ENCODE data around the gene AGAP1. TPM values are rescaled to one million over a fixed set of nuclear protein-coding genes. Genes with fewer than 3 reads are reported as not detected.

The AGAP1 gene
- total RNA-seq, 1 donor from 2014 or later: 17.5 TPM

DNA sequence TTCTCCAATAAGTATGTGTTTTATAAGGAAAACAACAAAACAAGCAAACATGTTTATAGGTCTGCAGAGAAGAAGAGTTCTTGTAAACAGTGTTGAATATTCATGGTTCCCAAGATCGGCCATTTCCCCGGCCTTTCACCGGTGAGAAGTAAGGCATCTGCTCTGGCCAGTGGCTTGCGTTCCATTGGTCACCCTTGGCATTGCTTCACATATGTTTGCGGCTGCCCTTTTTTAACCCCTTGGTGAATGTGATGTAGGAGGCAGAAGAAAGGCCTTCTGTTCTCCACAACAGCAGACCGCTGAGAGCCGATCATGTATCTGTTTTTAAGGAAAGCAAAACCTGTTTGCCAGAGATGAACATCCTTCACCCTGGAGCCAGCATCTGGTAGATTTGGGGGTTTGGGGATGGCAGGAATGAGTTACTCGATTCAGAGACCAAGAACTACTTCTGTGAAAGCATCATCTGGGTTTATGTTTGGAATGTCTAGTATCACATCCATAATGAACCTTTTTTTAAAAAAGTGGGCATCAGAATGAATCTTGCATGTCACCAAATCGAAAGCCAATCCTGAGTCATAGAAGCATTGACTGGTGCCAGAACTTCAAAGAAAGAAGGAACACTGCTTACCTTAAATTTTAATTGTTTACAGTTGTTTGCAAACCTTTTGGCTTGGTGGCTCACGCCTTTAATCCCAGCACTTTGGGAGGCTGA is 112.3 kb downstream of the AGAP1 start:
- no peak for DNase-seq (ENCODE audit: low read depth)
- no peak overlapping the region for H3K4me3 ChIP-seq (ENCODE audit: low read depth, low read length)
- TF ChIP-seq, protein P1, sequence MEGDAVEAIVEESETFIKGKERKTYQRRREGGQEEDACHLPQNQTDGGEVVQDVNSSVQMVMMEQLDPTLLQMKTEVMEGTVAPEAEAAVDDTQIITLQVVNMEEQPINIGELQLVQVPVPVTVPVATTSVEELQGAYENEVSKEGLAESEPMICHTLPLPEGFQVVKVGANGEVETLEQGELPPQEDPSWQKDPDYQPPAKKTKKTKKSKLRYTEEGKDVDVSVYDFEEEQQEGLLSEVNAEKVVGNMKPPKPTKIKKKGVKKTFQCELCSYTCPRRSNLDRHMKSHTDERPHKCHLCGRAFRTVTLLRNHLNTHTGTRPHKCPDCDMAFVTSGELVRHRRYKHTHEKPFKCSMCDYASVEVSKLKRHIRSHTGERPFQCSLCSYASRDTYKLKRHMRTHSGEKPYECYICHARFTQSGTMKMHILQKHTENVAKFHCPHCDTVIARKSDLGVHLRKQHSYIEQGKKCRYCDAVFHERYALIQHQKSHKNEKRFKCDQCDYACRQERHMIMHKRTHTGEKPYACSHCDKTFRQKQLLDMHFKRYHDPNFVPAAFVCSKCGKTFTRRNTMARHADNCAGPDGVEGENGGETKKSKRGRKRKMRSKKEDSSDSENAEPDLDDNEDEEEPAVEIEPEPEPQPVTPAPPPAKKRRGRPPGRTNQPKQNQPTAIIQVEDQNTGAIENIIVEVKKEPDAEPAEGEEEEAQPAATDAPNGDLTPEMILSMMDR (conservative IDR thresholded peaks at IDR 0.05; ENCODE audit: low read depth, low read length): no peak

DNA sequence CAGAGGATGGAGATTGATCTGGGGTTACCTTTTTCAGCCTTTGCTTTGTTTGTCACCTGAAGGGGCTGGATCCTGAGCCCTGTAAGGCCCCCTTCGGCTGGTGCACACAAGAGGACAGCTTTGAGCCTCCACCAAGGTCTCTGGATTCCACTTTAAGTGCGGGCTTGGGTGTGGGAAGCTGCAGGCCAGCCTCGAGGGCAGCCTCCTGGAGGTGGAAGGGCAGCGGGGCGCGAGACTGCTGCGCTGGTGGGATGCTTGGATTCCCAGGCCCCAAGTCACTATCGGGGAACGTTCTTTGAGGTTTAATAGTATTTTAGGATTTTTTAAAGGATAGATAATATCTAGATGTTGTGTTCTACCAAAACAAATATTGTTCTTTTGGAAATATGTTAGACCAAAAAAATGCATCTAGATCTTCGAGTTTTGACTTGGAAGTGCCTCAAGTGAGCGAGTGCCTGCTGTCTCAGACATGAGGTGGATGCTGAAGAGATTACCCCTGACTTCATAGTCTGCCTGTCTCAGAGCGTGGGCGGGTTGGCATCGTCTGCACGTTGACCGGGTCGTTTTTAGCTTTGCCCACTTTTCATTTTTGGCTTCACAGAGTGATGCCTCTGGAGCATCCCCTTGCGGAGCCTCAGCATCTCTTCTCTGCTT is 113.8 kb downstream of the AGAP1 start:
- DNase-seq (ENCODE audit: low read depth): no peak
- H3K4me3 ChIP-seq (ENCODE audit: low read depth, low read length): no peak overlapping the region
- TF ChIP-seq, protein P1 (conservative IDR thresholded peaks at IDR 0.05; ENCODE audit: low read depth, low read length): no peak

DNA sequence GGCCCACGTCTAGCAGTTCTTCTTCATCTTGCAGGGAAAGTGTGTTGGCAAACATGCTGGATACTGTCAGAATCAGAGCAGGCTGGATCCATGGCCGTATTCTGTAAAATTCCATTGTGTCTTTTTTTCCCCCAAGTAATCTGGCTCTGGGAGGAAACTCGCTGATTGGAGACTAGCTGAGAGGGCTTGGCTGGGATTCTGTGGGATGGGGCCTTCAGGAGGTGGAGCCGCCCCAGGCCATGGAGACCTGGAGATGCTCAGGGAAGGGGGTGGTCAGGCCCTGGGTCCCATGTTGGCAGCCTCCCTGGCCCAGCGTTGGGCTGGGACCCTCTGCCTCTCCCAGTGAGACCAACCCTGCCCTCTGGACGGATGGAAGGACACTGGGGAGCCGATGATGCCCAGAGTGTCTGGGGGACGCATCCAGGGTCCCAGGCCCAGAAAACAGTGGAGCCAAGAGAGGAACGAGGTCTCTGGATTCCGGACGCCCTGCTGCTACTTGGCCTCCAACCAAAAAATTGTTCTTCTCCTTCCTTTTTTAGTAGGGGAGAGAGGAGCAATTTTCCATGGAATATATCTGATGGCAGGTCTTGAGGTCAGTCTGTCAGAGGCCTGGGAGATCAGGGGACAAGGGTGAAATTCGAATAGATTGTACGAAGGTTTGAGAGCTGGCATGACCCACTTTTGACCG is 114.5 kb downstream of the AGAP1 start:
- no peak overlapping the region for H3K4me3 ChIP-seq (ENCODE audit: low read depth, low read length)
- TF ChIP-seq, protein P1 (conservative IDR thresholded peaks at IDR 0.05; ENCODE audit: low read depth, low read length): no peak
- DNase-seq (ENCODE audit: low read depth): no peak

GRCh38 chr2:235609321-235609720 is 115.5 kb downstream of the AGAP1 start:
- TF ChIP-seq, protein P1 (conservative IDR thresholded peaks at IDR 0.05; ENCODE audit: low read depth, low read length): no peak
- no peak for DNase-seq (ENCODE audit: low read depth)
- H3K4me3 ChIP-seq (ENCODE audit: low read depth, low read length): no peak overlapping the region

DNA sequence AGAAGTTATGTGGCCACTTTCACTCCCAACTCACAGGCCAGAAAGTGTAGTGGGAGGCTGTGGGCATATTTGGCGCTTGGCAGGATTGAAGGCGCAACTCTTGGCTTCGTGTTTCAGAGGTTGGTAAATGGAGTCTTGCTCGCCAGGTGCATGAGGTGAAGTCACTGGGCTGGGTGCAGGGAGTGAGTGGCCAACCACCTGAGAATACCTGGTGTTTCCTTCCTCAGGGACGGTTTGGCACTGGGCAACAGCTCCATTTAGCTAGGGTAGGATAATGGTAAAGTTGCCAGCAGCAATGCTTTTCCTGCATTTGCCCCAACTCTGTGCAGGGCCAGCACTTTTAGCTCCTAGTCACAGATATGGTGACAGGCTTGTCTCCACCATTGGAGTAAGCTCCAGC is 115.9 kb downstream of the AGAP1 start:
- no peak overlapping the region for H3K4me3 ChIP-seq (ENCODE audit: low read depth, low read length)
- TF ChIP-seq, protein P1 (conservative IDR thresholded peaks at IDR 0.05; ENCODE audit: low read depth, low read length): no peak
- no peak for DNase-seq (ENCODE audit: low read depth)

- H3K4me3 ChIP-seq (ENCODE audit: low read depth, low read length): no peak overlapping the region
- no peak for DNase-seq (ENCODE audit: low read depth)
- TF ChIP-seq, protein P1 (conservative IDR thresholded peaks at IDR 0.05; ENCODE audit: low read depth, low read length): no peak
Observed at GRCh38 chr2:235610696-235611257, 116.9 kb downstream of the AGAP1 start.

All from epithelial cell of proximal tubule (primary cell).